ENCODE results near the gene UPK1A.

UPK1A gene

GRCh38 chr19:35666251-35666913, at the start of gene UPK1A:
Gene UPK1A (plus strand): TSS chr19:35666517. CDS start chr19:35666813, 296 bp downstream.
- no peak for DNase-seq (ENCODE audit: extremely low spot score)
- TF ChIP-seq NFRKB (IDR thresholded peaks at IDR 0.05): no peak
- POLR2A ChIA-PET: interaction anchor here (0.7 to 1.5 kb wide), 2 partner anchors 18 to 36 kb away, joined by 3 read pairs; partner anchors contain the start of gene COX6B1
- CTCF ChIA-PET: no interaction called here

GRCh38 chr19:35618857-35619256, 47.5 kb upstream of the UPK1A start:
- TF ChIP-seq FOXK2 (IDR thresholded peaks at IDR 0.05): no peak
- no peak for TF ChIP-seq CTBP1 (IDR thresholded peaks at IDR 0.05; ENCODE audit: borderline replicate concordance)
- no peak for DNase-seq (ENCODE audit: extremely low spot score)
- POLR2A ChIA-PET: no interaction called here
- CTCF ChIA-PET: no interaction called here

GRCh38 chr19:35619290-35619923, 46.9 kb upstream of the UPK1A start:
- CTCF ChIA-PET: no interaction called here
- POLR2A ChIA-PET: no interaction called here

GRCh38 chr19:35620001-35620400, 46.3 kb upstream of the UPK1A start:
- POLR2A ChIA-PET: no interaction called here
- TF ChIP-seq FOXM1 (IDR thresholded peaks at IDR 0.05; ENCODE audit: borderline replicate concordance): no peak
- no peak for DNase-seq (ENCODE audit: extremely low spot score)
- CTCF ChIA-PET: no interaction called here

More at GRCh38 chr19:35619290-35619923, 46.9 kb upstream of the UPK1A start:
- no peak for DNase-seq (ENCODE audit: extremely low spot score)
- no peak for TF ChIP-seq FOXM1 (IDR thresholded peaks at IDR 0.05; ENCODE audit: borderline replicate concordance)
- no peak for TF ChIP-seq SP1 (IDR thresholded peaks at IDR 0.05)
- no peak for TF ChIP-seq ELF4 (IDR thresholded peaks at IDR 0.05)
- no peak for TF ChIP-seq BHLHE40 (IDR thresholded peaks at IDR 0.05; ENCODE audit: borderline replicate concordance)
- no peak for TF ChIP-seq PKNOX1 (IDR thresholded peaks at IDR 0.05)
- no peak for TF ChIP-seq FOXK2 (IDR thresholded peaks at IDR 0.05)
- no peak for TF ChIP-seq L3MBTL2 (conservative IDR thresholded peaks at IDR 0.05)
- TF ChIP-seq CTBP1 (IDR thresholded peaks at IDR 0.05; ENCODE audit: borderline replicate concordance): no peak

GRCh38 chr19:35621708-35622107, 44.6 kb upstream of the UPK1A start:
- ChIA-PET POLR2A (interaction anchor here (1.3 to 1.7 kb wide), 2 partner anchors 8 to 22 kb away, joined by 3 to 4 read pairs; no protein-coding TSS in a partner anchor), CTCF (no interaction called here)
- TF ChIP-seq ZNF384 (IDR thresholded peaks at IDR 0.05): no peak
- TF ChIP-seq L3MBTL2 (conservative IDR thresholded peaks at IDR 0.05): no peak
- TF ChIP-seq FOXM1 (IDR thresholded peaks at IDR 0.05; ENCODE audit: borderline replicate concordance): no peak
- no peak for TF ChIP-seq CTBP1 (IDR thresholded peaks at IDR 0.05; ENCODE audit: borderline replicate concordance)
- TF ChIP-seq ELF4 (IDR thresholded peaks at IDR 0.05): no peak
- no peak for TF ChIP-seq PKNOX1 (IDR thresholded peaks at IDR 0.05)
- TF ChIP-seq TARDBP (IDR thresholded peaks at IDR 0.05): no peak
- no peak for TF ChIP-seq NFRKB (IDR thresholded peaks at IDR 0.05)
- TF ChIP-seq FOXA1 (IDR thresholded peaks at IDR 0.05): no peak
- TF ChIP-seq FOXK2 (IDR thresholded peaks at IDR 0.05): no peak
- TF ChIP-seq BHLHE40 (IDR thresholded peaks at IDR 0.05; ENCODE audit: borderline replicate concordance): no peak
- TF ChIP-seq SUZ12 (IDR thresholded peaks at IDR 0.05): no peak
- TF ChIP-seq ARNT (IDR thresholded peaks at IDR 0.05): no peak
- TF ChIP-seq LEF1 (IDR thresholded peaks at IDR 0.05; ENCODE audit: borderline replicate concordance): no peak
- no peak for TF ChIP-seq HDGF (IDR thresholded peaks at IDR 0.05; ENCODE audit: borderline replicate concordance)
- TF ChIP-seq SP1 (IDR thresholded peaks at IDR 0.05): no peak
- no peak for DNase-seq (ENCODE audit: extremely low spot score)

- POLR2A ChIA-PET: interaction anchor here (1.0 to 2.1 kb wide), 4 partner anchors 9 to 75 kb away, joined by 3 to 8 read pairs (median 4); partner anchors contain the start of gene HAUS5
- CTCF ChIA-PET: no interaction called here
- no peak for TF ChIP-seq BHLHE40 (IDR thresholded peaks at IDR 0.05; ENCODE audit: borderline replicate concordance)
- TF ChIP-seq FOXK2 (IDR thresholded peaks at IDR 0.05): no peak
- TF ChIP-seq L3MBTL2 (conservative IDR thresholded peaks at IDR 0.05): no peak
- no peak for TF ChIP-seq ELF4 (IDR thresholded peaks at IDR 0.05)
- TF ChIP-seq NFRKB (IDR thresholded peaks at IDR 0.05): no peak
- TF ChIP-seq TARDBP (IDR thresholded peaks at IDR 0.05): no peak
- no peak for TF ChIP-seq LEF1 (IDR thresholded peaks at IDR 0.05; ENCODE audit: borderline replicate concordance)
- no peak for DNase-seq (ENCODE audit: extremely low spot score)
Measured at GRCh38 chr19:35622750-35623149, 43.6 kb upstream of the UPK1A start.

GRCh38 chr19:35623327-35624010, 42.8 kb upstream of the UPK1A start:
- DNase-seq (ENCODE audit: extremely low spot score): no peak
- TF ChIP-seq FOXK2 (IDR thresholded peaks at IDR 0.05): no peak
- no peak for TF ChIP-seq CTBP1 (IDR thresholded peaks at IDR 0.05; ENCODE audit: borderline replicate concordance)
- no peak for TF ChIP-seq ARNT (IDR thresholded peaks at IDR 0.05)
- TF ChIP-seq L3MBTL2 (conservative IDR thresholded peaks at IDR 0.05): no peak
- no peak for TF ChIP-seq FOXM1 (IDR thresholded peaks at IDR 0.05; ENCODE audit: borderline replicate concordance)
- TF ChIP-seq HDGF (IDR thresholded peaks at IDR 0.05; ENCODE audit: borderline replicate concordance): no peak
- TF ChIP-seq PKNOX1 (IDR thresholded peaks at IDR 0.05): no peak
- ChIA-PET POLR2A (interaction anchor here (1.0 to 2.1 kb wide), 4 partner anchors 11 to 75 kb away, joined by 3 to 8 read pairs (median 5); partner anchors contain the start of genes COX6B1 and HAUS5), CTCF (no interaction called here)
